AG20443 (cell line): ENCODE data around the gene NCOA7.
"Not testable (repeated sequence)": the region's sequence is repeated elsewhere in the genome, so short reads cannot be mapped to it uniquely, and the experiment has no call there.

Source experiments
- DNase-seq: peaks from one replicate; pipeline ENCODE4 v3.0.0; 2012; ENCODE audit warnings: low spot score, mixed read lengths

The NCOA7 gene

GRCh38 chr6:125868252-125868651 is 77.5 kb downstream of the NCOA7 start:
- DNase-seq = peak; percentile 37

- no peak for DNase-seq
Measured at GRCh38 chr6:125868678-125869395, 78.1 kb downstream of the NCOA7 start.

DNA sequence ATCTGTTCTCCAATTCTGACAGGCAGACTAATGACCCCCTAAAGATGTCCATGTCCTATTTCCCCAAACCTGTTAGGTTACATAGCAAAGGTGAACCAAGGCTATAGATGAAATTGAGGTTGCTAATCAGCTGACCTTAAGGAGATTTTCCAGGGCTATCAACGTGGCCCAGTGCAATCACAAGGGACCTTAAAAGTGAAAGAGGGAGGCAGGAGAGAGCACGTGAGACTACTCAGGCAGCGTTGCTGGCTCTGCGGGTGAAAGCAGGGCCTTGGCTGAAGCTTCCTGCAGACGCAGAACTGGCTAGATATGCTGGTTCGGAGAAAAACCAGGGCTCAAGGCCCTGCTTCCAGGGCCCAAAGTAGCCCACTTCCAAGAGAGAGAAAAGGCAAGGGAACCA is 78.7 kb downstream of the NCOA7 start:
- DNase-seq = no peak

- DNase-seq = no peak
Measured at GRCh38 chr6:125871365-125871764, 80.6 kb downstream of the NCOA7 start.

- peak; percentile 25 for DNase-seq
Measured at GRCh38 chr6:125872259-125872921, 81.6 kb downstream of the NCOA7 start.

GRCh38 chr6:125882243-125882642 is 91.5 kb downstream of the NCOA7 start:
- no peak for DNase-seq

GRCh38 chr6:125884634-125885371 is 94.0 kb downstream of the NCOA7 start:
- DNase-seq = no peak

DNA sequence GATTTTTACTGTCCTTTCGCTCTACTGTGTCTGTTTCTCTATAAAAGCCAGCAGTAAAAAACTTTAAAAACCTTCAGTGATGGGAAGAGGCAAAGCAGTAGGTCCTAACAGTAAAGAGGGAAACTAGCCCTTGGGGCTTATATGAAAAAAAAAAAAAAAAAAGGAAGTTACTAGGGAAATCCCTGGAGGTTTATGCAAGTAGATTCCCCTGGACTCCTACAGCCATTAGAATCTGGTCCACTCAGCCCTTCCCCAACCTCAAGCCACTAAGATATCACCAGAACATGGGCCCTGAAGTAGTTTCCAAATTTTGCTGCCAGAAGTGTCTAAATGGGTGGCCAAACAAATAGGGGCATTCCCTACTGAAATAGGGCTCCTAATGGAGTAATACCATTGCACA is 95.3 kb downstream of the NCOA7 start:
- DNase-seq = no peak

- DNase-seq = no peak
Measured at GRCh38 chr6:125886914-125887313, 96.2 kb downstream of the NCOA7 start.

DNA sequence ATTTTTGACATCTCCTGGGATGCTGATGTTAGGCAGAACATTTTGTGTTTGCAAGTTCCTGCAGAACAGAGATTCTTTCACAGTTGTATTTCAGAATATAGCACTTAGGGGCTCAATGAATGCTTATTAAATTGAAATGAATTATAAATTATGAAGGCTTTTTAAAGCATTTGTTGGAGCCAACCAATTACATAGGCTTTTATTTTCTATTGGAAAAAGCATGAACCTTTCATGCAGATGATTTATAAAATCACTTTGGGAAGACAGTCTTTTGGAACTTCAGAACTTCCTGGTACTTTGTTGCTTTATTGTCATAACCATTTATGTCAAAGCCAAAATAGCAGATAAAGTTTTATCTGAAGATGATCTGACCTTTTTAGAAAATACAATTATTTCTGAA is 96.6 kb downstream of the NCOA7 start:
- no peak for DNase-seq

DNA sequence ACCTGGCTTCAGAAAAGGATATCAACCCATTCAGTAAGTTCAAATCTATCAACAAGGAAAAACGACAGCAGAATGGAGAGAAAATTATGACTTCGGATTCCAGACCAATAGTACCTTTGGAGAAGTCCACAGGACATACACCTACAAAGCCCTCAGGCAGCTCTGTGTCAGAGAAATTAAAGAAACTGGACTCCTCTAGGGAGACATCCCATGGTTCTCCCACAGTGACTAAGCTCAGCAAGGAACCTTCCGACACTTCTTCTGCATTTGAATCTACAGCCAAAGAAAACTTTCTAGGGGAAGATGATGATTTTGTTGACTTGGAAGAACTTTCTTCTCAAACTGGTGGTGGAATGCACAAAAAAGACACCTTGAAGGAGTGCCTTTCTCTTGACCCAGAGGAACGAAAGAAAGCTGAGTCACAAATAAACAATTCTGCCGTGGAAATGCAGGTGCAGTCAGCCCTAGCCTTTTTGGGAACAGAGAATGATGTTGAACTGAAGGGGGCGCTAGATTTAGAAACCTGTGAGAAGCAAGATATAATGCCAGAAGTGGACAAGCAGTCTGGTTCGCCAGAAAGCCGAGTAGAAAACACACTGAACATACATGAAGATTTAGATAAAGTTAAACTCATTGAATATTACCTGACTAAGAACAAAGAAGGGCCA is 98.4 kb downstream of the NCOA7 start:
- DNase-seq = peak; percentile 48

GRCh38 chr6:125899726-125900182 is 109.0 kb downstream of the NCOA7 start:
- no peak for DNase-seq

DNA sequence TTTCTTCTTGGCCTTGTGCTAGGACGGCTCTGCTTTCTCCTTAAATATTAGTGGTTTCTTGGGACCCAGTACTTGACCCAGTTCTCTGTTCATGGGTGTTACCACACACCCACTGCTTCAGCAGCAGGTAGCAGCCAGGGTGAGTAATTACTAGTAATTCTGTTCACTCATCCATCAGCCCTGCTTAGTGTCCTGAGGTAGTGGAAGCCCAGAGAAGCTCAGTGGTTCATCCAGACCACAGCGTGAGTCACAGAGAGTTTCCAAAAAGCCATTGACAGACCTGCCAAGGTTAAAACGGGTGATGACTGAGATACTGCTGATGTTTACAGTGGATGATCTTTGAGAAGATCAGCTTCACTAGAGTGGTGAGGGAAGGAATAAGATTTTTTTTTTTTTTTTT is 114.1 kb downstream of the NCOA7 start:
- DNase-seq = peak; percentile 45

DNA sequence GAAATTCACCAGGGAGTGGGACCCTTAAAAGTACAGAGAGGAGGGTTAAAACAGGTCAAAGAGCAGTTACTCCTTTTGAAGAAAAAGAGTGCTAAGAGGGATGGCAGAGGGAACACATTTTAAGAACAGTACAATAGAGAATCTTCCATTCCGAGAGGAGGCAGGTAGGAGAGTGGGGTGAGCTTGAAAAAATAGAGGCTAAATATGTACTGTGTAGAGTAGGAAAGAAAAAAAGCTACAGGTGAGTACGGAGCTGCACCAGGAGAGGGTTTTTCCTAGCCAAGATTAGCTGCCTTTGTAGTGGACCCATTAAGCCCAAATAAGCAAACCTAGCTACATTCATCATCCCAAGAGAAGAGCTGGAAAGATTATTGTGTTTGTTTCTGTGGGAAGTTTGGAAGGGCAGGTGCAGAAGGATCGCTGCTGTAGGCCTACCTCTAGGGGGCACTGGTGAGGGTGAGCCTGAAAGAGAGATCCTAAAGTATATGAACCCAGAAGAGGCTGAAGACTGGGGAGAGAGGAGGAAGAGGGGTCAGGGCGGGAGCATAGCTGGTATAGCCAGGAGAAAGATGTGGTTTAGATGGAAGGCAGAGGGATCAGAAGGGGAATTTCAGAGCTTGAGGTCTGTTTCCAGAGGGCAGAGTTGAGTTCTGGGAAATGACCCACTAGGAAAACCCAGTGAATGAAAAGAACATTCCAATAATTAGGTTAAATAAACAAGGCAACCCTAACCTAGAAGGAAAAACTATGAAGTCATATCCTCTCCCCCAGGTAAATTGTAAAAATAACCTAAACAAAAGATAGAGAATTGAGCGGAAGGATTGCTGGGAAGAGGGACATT is 115.6 kb downstream of the NCOA7 start:
- peak; percentile 53 for DNase-seq

GRCh38 chr6:125910527-125910926 is 119.8 kb downstream of the NCOA7 start:
- DNase-seq = no peak

GRCh38 chr6:125911051-125911451 is 120.3 kb downstream of the NCOA7 start:
- not testable (repeated sequence) for DNase-seq

- not testable (repeated sequence) for DNase-seq
Measured at GRCh38 chr6:125912430-125912829, 121.7 kb downstream of the NCOA7 start.

GRCh38 chr6:125913145-125913544 is 122.4 kb downstream of the NCOA7 start:
- no peak for DNase-seq

DNA sequence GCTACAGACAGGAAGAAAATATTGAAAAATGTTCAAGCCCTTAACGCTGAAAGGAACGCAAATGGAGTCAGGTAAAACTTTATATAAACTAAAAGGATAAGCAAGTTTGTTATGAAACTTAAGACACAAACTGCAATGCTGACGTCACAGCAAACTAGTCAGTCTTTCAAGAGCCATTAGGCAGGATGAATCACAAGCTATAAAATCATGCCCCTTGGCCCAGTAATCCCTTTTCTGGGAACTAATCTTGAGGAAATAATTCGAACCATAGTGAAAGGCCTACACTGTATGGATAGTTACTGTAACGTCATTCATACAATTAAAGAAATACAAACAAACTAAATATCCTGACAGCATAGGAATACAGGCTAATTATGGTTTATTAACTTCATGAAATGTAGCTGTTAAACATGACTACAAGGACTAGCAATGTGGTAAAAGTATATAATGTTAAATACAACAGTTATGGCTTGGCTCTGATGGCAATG is 123.1 kb downstream of the NCOA7 start:
- peak; percentile 77 for DNase-seq

- DNase-seq = peak; percentile 11
Measured at GRCh38 chr6:125918230-125918629, 127.5 kb downstream of the NCOA7 start.
